Loucy (cell line): Measurements from ENCODE around the gene CIAPIN1.

Experiments used
- H2AFZ ChIP-seq: fragments of 200-600 bp; sonication (generic); 2 replicates; pipeline ENCODE4 v1.6.0; 2016; ENCODE audit warnings: antibody characterized with exemption, mild to moderate bottlenecking, low read length, moderate library complexity
- H3F3A ChIP-seq: fragments of 200-600 bp; 2 replicates; pipeline ENCODE4 v1.6.0; 2016; ENCODE audit warnings: antibody characterized with exemption, low read depth, mild to moderate bottlenecking
- H3K27me3 ChIP-seq: fragments of 200-600 bp; sonication (generic); 2 replicates; pipeline ENCODE4 v1.6.1; 2014; ENCODE audit warnings: low read length, mild to moderate bottlenecking; ENCODE audit not compliant: insufficient read depth, poor library complexity, severe bottlenecking
- H3K36me3 ChIP-seq: fragments of 200-600 bp; sonication (generic); 2 replicates; pipeline ENCODE4 v1.6.1; 2016; ENCODE audit warnings: low read length; ENCODE audit not compliant: insufficient read depth
- H3K4me1 ChIP-seq: fragments of 200-600 bp; sonication (generic); 2 replicates; pipeline ENCODE4 v1.5.1; 2014; ENCODE audit warnings: low read length, mild to moderate bottlenecking; ENCODE audit not compliant: insufficient read depth, poor library complexity, severe bottlenecking
- H3K4me2 ChIP-seq: fragments of 200-600 bp; sonication (generic); 2 replicates; pipeline ENCODE4 v1.6.0; 2014; ENCODE audit warnings: antibody characterized with exemption, low read length, low read depth, mild to moderate bottlenecking; ENCODE audit not compliant: poor library complexity, severe bottlenecking
- H3K4me3 ChIP-seq: fragments of 200-600 bp; sonication (generic); 2 replicates; pipeline ENCODE4 v1.5.1; 2014; ENCODE audit warnings: low read length, mild to moderate bottlenecking, mixed read lengths; ENCODE audit not compliant: poor library complexity, severe bottlenecking
- H3K79me2 ChIP-seq: fragments of 200-600 bp; sonication (generic); 2 replicates; pipeline ENCODE4 v1.6.1; 2014; ENCODE audit warnings: low read length; ENCODE audit not compliant: insufficient read depth
- H3K9ac ChIP-seq: fragments of 200-600 bp; sonication (generic); 2 replicates; pipeline ENCODE4 v1.6.0; 2014; ENCODE audit warnings: mild to moderate bottlenecking, low read depth, low read length, moderate library complexity; ENCODE audit not compliant: poor library complexity, severe bottlenecking
- H3K9me2 ChIP-seq: fragments of 200-600 bp; sonication (generic); replicated peaks from 2 replicates; pipeline ENCODE4 v1.6.1; 2016; ENCODE audit warnings: low read depth, low read length, mixed read lengths
- H3K9me3 ChIP-seq: fragments of 200-600 bp; sonication (generic); 2 replicates; pipeline ENCODE4 v1.6.1; 2014; ENCODE audit warnings: mild to moderate bottlenecking, antibody characterized with exemption, low read length, low read depth; ENCODE audit not compliant: insufficient read depth
- H4K20me1 ChIP-seq: fragments of 200-600 bp; sonication (generic); 2 replicates; pipeline ENCODE4 v1.6.0; 2014; ENCODE audit warnings: antibody characterized with exemption, low read length, mild to moderate bottlenecking; ENCODE audit not compliant: insufficient read depth, poor library complexity, severe bottlenecking
- EZH2phosphoT487 ChIP-seq: fragments of 200-600 bp; IDR thresholded peaks from 2 replicates; pipeline ENCODE4 v1.6.1; 2018; ENCODE audit warnings: antibody characterized with exemption, mild to moderate bottlenecking, moderate library complexity, borderline replicate concordance
- TF ChIP-seq, protein P1 (sequence below): fragments of 200-600 bp; sonication (generic); conservative IDR thresholded peaks from 2 replicates; pipeline ENCODE4 v1.5.1; 2014; ENCODE audit warnings: mild to moderate bottlenecking, antibody characterized with exemption, low read length

The CIAPIN1 gene

GRCh38 chr16:57432505-57432904 lies 14.7 kb downstream of the CIAPIN1 start:
- Histone ChIP-seq H3K36me3 (peaks cover 74% of the 10 kb centered on the region; the same call in 1 of the 2 replicates), H3F3A (no peaks in the 10 kb centered on the region), H3K9me3 (no peaks in the 10 kb centered on the region), H3K9ac (no peak overlapping the region), H3K4me3 (no peak overlapping the region), H4K20me1 (no peaks in the 10 kb centered on the region), H3K79me2 (no peaks in the 10 kb centered on the region), H3K4me1 (no peaks in the 10 kb centered on the region), H2AFZ (no peak overlapping the region), H3K9me2 (no peaks in the 10 kb centered on the region), H3K4me2 (no peak overlapping the region), H3K27me3 (no peaks in the 10 kb centered on the region)
- TF ChIP-seq, protein P1, sequence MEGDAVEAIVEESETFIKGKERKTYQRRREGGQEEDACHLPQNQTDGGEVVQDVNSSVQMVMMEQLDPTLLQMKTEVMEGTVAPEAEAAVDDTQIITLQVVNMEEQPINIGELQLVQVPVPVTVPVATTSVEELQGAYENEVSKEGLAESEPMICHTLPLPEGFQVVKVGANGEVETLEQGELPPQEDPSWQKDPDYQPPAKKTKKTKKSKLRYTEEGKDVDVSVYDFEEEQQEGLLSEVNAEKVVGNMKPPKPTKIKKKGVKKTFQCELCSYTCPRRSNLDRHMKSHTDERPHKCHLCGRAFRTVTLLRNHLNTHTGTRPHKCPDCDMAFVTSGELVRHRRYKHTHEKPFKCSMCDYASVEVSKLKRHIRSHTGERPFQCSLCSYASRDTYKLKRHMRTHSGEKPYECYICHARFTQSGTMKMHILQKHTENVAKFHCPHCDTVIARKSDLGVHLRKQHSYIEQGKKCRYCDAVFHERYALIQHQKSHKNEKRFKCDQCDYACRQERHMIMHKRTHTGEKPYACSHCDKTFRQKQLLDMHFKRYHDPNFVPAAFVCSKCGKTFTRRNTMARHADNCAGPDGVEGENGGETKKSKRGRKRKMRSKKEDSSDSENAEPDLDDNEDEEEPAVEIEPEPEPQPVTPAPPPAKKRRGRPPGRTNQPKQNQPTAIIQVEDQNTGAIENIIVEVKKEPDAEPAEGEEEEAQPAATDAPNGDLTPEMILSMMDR = no peak
- TF ChIP-seq EZH2phosphoT487 = no peak

DNA sequence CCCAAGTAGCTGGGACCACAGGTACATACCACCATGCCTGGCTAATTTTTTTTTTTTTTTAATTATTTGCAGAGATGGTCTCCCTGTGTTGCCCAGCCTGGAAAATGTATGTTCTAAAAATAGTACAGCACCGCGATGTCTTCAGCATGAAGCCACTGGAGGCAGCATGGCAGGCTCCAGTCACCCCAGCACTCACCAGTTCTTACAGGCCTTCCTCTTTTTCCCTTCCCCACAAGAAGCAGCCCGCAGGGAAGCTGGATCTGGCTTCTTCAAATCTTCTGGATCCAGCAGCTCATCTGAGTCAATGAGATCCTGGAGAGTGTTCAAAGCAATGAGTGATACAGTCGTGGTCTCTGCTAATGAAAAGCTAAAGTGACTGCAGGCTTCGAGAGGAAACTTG lies 16.2 kb downstream of the CIAPIN1 start:
- no peak overlapping the region for H3K4me3 ChIP-seq
- H3K4me1 ChIP-seq = no peaks in the 10 kb centered on the region
- no peaks in the 10 kb centered on the region for H4K20me1 ChIP-seq
- no peaks in the 10 kb centered on the region for H3F3A ChIP-seq
- no peak overlapping the region for H2AFZ ChIP-seq
- TF ChIP-seq EZH2phosphoT487 = no peak
- H3K9me2 ChIP-seq = no peaks in the 10 kb centered on the region
- no peaks in the 10 kb centered on the region for H3K79me2 ChIP-seq
- H3K9ac ChIP-seq = no peak overlapping the region
- H3K27me3 ChIP-seq = no peaks in the 10 kb centered on the region
- peaks cover 74% of the 10 kb centered on the region; the same call in 1 of the 2 replicates for H3K36me3 ChIP-seq
- H3K9me3 ChIP-seq = no peaks in the 10 kb centered on the region
- H3K4me2 ChIP-seq = no peak overlapping the region

DNA sequence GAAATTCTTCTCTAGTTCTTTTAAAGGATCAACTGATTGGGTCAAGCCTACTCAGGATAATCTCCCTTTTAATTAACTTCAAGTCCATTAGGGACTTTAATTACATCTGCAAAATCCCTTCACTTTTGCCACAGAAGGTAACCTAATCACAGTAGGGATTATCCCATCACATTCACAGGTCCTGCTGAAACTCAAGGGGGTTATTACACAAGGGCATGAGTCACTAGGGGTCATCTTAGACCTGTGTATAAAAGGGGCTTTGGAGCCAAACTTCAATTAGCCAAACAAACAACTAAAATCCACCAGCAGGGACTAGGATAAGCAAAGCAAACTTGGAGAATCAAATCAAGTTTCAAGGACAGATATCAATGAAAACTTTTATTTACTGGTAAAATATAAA lies 19.4 kb downstream of the CIAPIN1 start:
- Histone ChIP-seq H3K9ac (no peak overlapping the region), H3K4me3 (no peak overlapping the region), H4K20me1 (no peaks in the 10 kb centered on the region), H3K9me3 (no peaks in the 10 kb centered on the region), H3K4me2 (no peak overlapping the region), H3K36me3 (peaks cover 49% of the 10 kb centered on the region; the same call in 1 of the 2 replicates), H3K27me3 (no peaks in the 10 kb centered on the region), H3K79me2 (no peaks in the 10 kb centered on the region), H2AFZ (no peak overlapping the region), H3K4me1 (no peaks in the 10 kb centered on the region), H3K9me2 (no peaks in the 10 kb centered on the region), H3F3A (no peaks in the 10 kb centered on the region)
- no peak for TF ChIP-seq EZH2phosphoT487
- TF ChIP-seq, protein P1 = no peak

DNA sequence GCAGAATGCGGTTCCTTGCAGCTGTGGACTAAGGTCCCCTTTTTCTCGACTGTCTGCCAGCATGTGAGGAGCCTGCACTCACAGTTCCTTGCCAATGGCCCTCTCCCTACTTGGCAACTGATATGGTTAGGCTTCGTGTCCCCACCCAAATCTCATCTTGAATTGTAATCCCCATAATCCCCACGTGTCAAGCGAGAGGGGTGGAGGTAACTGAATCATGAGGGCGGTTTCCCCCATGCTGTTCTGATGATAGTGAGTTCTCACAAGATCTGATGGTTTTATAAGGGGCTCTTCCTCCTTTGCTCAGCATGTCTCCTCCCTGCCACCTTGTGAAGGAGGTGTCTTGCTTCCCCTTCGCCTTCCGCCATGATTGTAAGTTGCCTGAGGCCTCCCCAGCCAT lies 19.9 kb downstream of the CIAPIN1 start:
- TF ChIP-seq, protein P1 = no peak
- TF ChIP-seq EZH2phosphoT487 = no peak
- Histone ChIP-seq H3K27me3 (no peaks in the 10 kb centered on the region), H3K9me3 (no peaks in the 10 kb centered on the region), H3K4me1 (no peaks in the 10 kb centered on the region), H3K9me2 (no peaks in the 10 kb centered on the region), H4K20me1 (no peaks in the 10 kb centered on the region), H3K9ac (no peak overlapping the region), H3F3A (no peaks in the 10 kb centered on the region), H3K4me3 (no peak overlapping the region), H3K36me3 (peaks cover 44% of the 10 kb centered on the region; the same call in 1 of the 2 replicates), H3K79me2 (no peaks in the 10 kb centered on the region), H3K4me2 (no peak overlapping the region), H2AFZ (no peak overlapping the region)
